HCT116 (cell line): ENCODE data around the gene TENM3. TPM values are rescaled to one million over a fixed set of nuclear protein-coding genes. Genes with fewer than 3 reads are reported as not detected.

Experiments used
- ATAC-seq: fragments of 200-7000 bp; cut with Tn5 transposase; 2 replicates; pipeline ENCODE4 v1.9.1; 2020; ENCODE audit warnings: mild to moderate bottlenecking, moderate library complexity
- BruUV-seq: library from RNA; stranded (reverse); fragments of 400-500 nt; replicated peaks from 2 replicates; lab custom pipeline; 2021; lab: Mats Ljungman, UMichigan
- CTCF ChIA-PET: fragments of 300-600 bp; sonication (Branson Sonifier 250); formaldehyde crosslinking; loops from one replicate; lab custom pipeline; 2021; ENCODE audit warnings: antibody characterized with exemption; lab: Charles Lee
- POLR2A ChIA-PET: fragments of 300-600, 350-600 bp; sonication (Branson Sonifier 250); formaldehyde crosslinking; loops from one replicate; lab custom pipeline; 2021; ENCODE audit warnings: antibody characterized with exemption; lab: Charles Lee
- RAD21 ChIA-PET, 2 experiments: fragments of 300-600 bp; sonication (Branson Sonifier 250); formaldehyde crosslinking; loops; one replicate each; lab custom pipeline; 2023; ENCODE audit warnings: low total read pairs in 2 of 2; ENCODE audit not compliant: uncharacterized antibody in 2 of 2, unreplicated experiment in 2 of 2, low non-redundant PET in 1 of 2; lab: Charles Lee
- DNase-seq: peaks from one replicate; pipeline ENCODE4 v3.0.0-alpha.2; 2010; ENCODE audit warnings: low read depth, low spot score
- H2AFZ ChIP-seq: fragments of 200-600 bp; shearing (Covaris generic), sonication (generic); 2 replicates; pipeline ENCODE4 v1.6.1; 2017; ENCODE audit warnings: low read depth, mixed run types, mixed read lengths, antibody characterized with exemption, low read length; ENCODE audit not compliant: poor library complexity, severe bottlenecking
- H3K27ac ChIP-seq: 2 replicates; pipeline ENCODE4 v1.5.1; 2012; ENCODE audit warnings: low read depth, low read length
- H3K27me3 ChIP-seq: fragments of 200-600 bp; sonication (generic); 2 replicates; pipeline ENCODE4 v1.6.1; 2016; ENCODE audit warnings: mixed run types, low read length, mixed read lengths; ENCODE audit not compliant: insufficient read depth
- H3K36me3 ChIP-seq, 2 experiments: fragments of 200-500 bp in 1 of 2; fragments of 200-600 bp in 1 of 2; sonication (Bioruptor generic) in 1 of 2; sonication (generic) in 1 of 2; 2 replicates each; pipeline versions ENCODE4 v1.5.1 to v1.6.1; 2014 to 2016; ENCODE audit warnings: low read length in 2 of 2, inconsistent platforms in 1 of 2, mixed read lengths in 1 of 2, mixed run types in 1 of 2; ENCODE audit not compliant: insufficient read depth in 2 of 2, control insufficient read depth in 1 of 2
- H3K4me1 ChIP-seq, 2 experiments: fragments of 200-600 bp in 1 of 2; sonication (generic) in 1 of 2; 2 replicates each; pipeline versions ENCODE4 v1.5.1 to v1.6.1; 2012 to 2017; ENCODE audit warnings: low read length in 2 of 2, inconsistent platforms in 1 of 2, mild to moderate bottlenecking in 1 of 2, mixed read lengths in 1 of 2, mixed run types in 1 of 2, moderate library complexity in 1 of 2; ENCODE audit not compliant: insufficient read depth in 2 of 2, control insufficient read depth in 1 of 2
- H3K4me2 ChIP-seq: fragments of 200-600 bp; sonication (generic); 2 replicates; pipeline ENCODE4 v1.6.1; 2017; ENCODE audit warnings: mixed run types, low read length, mixed read lengths
- H3K4me3 ChIP-seq, 2 experiments: fragments of 200-600 bp in 1 of 2; sonication (generic) in 1 of 2; replicated peaks in 1 of 2; 2 replicates each; pipeline ENCODE4 v1.5.1; 2011 to 2016; ENCODE audit warnings: low read length in 2 of 2, control low read depth in 1 of 2, low read depth in 1 of 2, mild to moderate bottlenecking in 1 of 2, mixed read lengths in 1 of 2, mixed run types in 1 of 2
- H3K79me2 ChIP-seq: fragments of 200-600 bp; sonication (generic); 2 replicates; pipeline ENCODE4 v1.6.1; 2017; ENCODE audit warnings: mild to moderate bottlenecking, mixed run types, low read length, moderate library complexity, mixed read lengths; ENCODE audit not compliant: insufficient read depth
- H3K9ac ChIP-seq: fragments of 200-600 bp; sonication (generic); 2 replicates; pipeline ENCODE4 v1.6.1; 2016; ENCODE audit warnings: low read length, mixed read lengths
- H3K9me2 ChIP-seq: fragments of 200-600 bp; sonication (generic), shearing (Covaris generic); 2 replicates; pipeline ENCODE4 v1.6.1; 2017; ENCODE audit warnings: mixed run types, mild to moderate bottlenecking, moderate library complexity; ENCODE audit not compliant: insufficient read depth
- H3K9me3 ChIP-seq, 2 experiments: fragments of 200-500 bp in 1 of 2; fragments of 200-600 bp in 1 of 2; sonication (Bioruptor generic) in 1 of 2; sonication (generic) in 1 of 2; 2 replicates each; pipeline ENCODE4 v1.6.1; 2014 to 2017; ENCODE audit warnings: low read length in 2 of 2, mixed read lengths in 2 of 2, inconsistent platforms in 1 of 2, low read depth in 1 of 2, mild to moderate bottlenecking in 1 of 2, mixed run types in 1 of 2, moderate library complexity in 1 of 2; ENCODE audit not compliant: control insufficient read depth in 1 of 2, insufficient read depth in 1 of 2
- H4K20me1 ChIP-seq: fragments of 200-600 bp; sonication (generic), shearing (Covaris generic); 2 replicates; pipeline ENCODE4 v1.6.1; 2017; ENCODE audit warnings: mixed run types, mild to moderate bottlenecking, moderate library complexity; ENCODE audit not compliant: insufficient read depth
- EGR1 ChIP-seq: IDR thresholded peaks from 2 replicates; pipeline ENCODE4 v1.6.1; 2012; ENCODE audit warnings: low read depth
- EZH2 ChIP-seq: fragments of 200-600 bp; sonication (generic); IDR thresholded peaks from 2 replicates; pipeline ENCODE4 v1.6.1; 2017; ENCODE audit warnings: antibody characterized with exemption, mixed run types
- EZH2phosphoT487 ChIP-seq: fragments of 200-600 bp; IDR thresholded peaks from 2 replicates; pipeline ENCODE4 v1.6.1; 2018; ENCODE audit warnings: antibody characterized with exemption, borderline replicate concordance
- FOSL1 ChIP-seq: IDR thresholded peaks from 2 replicates; pipeline ENCODE4 v1.6.1; 2012; ENCODE audit warnings: low read depth
- JUND ChIP-seq: IDR thresholded peaks from 2 replicates; pipeline ENCODE4 v1.6.1; 2012
- MAX ChIP-seq: IDR thresholded peaks from 2 replicates; pipeline ENCODE4 v1.6.1; 2012
- POLR2A ChIP-seq: IDR thresholded peaks from 2 replicates; pipeline ENCODE4 v1.7.0; 2011; ENCODE audit warnings: borderline replicate concordance; ENCODE audit not compliant: insufficient read depth, insufficient read length; ENCODE audit errors: extremely low read depth
- POLR2AphosphoS5 ChIP-seq: IDR thresholded peaks from 2 replicates; pipeline ENCODE4 v1.6.1; 2011; ENCODE audit warnings: mild to moderate bottlenecking, low read depth, low read length, moderate library complexity
- REST ChIP-seq: IDR thresholded peaks from 2 replicates; pipeline ENCODE4 v1.6.1; 2012; ENCODE audit warnings: low read depth
- SIN3A ChIP-seq: IDR thresholded peaks from 2 replicates; pipeline ENCODE4 v1.6.1; 2012; ENCODE audit warnings: low read depth
- SP1 ChIP-seq: IDR thresholded peaks from 2 replicates; pipeline ENCODE4 v1.6.1; 2012; ENCODE audit warnings: low read depth
- SRF ChIP-seq: IDR thresholded peaks from 2 replicates; pipeline ENCODE4 v1.6.1; 2012; ENCODE audit warnings: low read depth
- ZNF274 ChIP-seq: fragments of 200-500 bp; sonication (Bioruptor generic); IDR thresholded peaks from 2 replicates; pipeline ENCODE4 v1.6.1; 2014; ENCODE audit warnings: mild to moderate bottlenecking, low read depth, low read length, inconsistent platforms
- intact Hi-C: fragments of 100-400 bp; cut with micrococcal nuclease; formaldehyde crosslinking; loops from 2 replicates; pipeline ENCODE4 v1.10.0; 2022
- total RNA-seq: library from RNA; stranded (reverse); gene quantifications from one replicate; pipeline ENCODE4 v1.2.1, GENCODE V29; 2021; ENCODE audit not compliant: unreplicated experiment

TENM3 gene
- total RNA-seq, 1 experiment from 2014 or later: 0.54 TPM

DNA sequence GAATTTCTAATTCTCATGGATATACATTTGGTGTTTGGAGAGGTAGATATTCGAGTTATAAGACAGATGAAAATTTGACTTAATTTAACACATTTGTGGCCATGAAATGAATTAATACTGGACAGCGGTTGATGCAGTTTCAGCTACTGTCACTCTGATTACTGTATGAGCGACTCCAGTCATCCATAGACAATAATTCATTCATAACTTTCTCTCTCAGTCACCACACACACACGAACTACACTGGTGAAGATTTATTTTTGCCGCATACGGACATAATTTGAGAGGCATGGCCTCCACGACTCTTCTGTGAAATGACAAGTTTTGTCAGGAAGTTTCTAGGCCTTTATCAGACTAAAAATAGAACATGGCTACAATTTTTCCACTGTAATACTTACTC lies 177.0 kb downstream of the TENM3 start:
- Histone ChIP-seq H3K4me2 (no peak overlapping the region), H3K4me3 (no peak overlapping the region), H3K9me3 (no peaks in the 10 kb centered on the region), H4K20me1 (no peaks in the 10 kb centered on the region), H3K9ac (no peak overlapping the region), H2AFZ (no peak overlapping the region), H3K4me1 (no peaks in the 10 kb centered on the region), H3K36me3 (no peaks in the 10 kb centered on the region; a peak in 1 of 4 replicates), H3K79me2 (no peaks in the 10 kb centered on the region), H3K27ac (no peak overlapping the region), H3K9me2 (no peaks in the 10 kb centered on the region), H3K27me3 (peaks cover 5% of the 10 kb centered on the region; the same call in 1 of the 2 replicates)
- no peak for TF ChIP-seq ZNF274
- TF ChIP-seq REST: no peak
- TF ChIP-seq POLR2A: no peak
- TF ChIP-seq SIN3A: no peak
- TF ChIP-seq MAX: no peak
- TF ChIP-seq POLR2AphosphoS5: no peak
- no peak for TF ChIP-seq EGR1
- TF ChIP-seq SRF: no peak
- TF ChIP-seq SP1: no peak
- no peak for TF ChIP-seq FOSL1
- no peak for TF ChIP-seq JUND
- no peak for TF ChIP-seq EZH2phosphoT487
- no peak for TF ChIP-seq EZH2
- ATAC-seq (no peak), DNase-seq (no peak)
- POLR2A ChIA-PET: no interaction called here
- CTCF ChIA-PET: no interaction called here
- BruUV-seq: no TSS peak
- intact Hi-C loops: no loop called here
- RAD21 ChIA-PET: no interaction called here
